ENCODE results near the gene LAYN. TPM values are rescaled to one million over a fixed set of nuclear protein-coding genes. Genes with fewer than 3 reads are reported as not detected.
A peak's percentile ranks its signal among the peaks of the same experiment; 100 is the strongest.

Gene LAYN
- total and polyA plus RNA-seq, 9 of the 15 experiments (the other 6 are each of a cell fraction or from before 2014, with no cell fraction given) = not detected

- TF ChIP-seq ZBTB40 (IDR thresholded peaks at IDR 0.05) = no peak
- no peak for TF ChIP-seq ZBTB40 (CRISPR knock-in tag; IDR thresholded peaks at IDR 0.05)
- TF ChIP-seq PHF8 (IDR thresholded peaks at IDR 0.05; ENCODE audit: borderline replicate concordance, low read length) = peak; percentile 65; the same call in 1 of the 2 replicates
- no peak for TF ChIP-seq COPS2 (conservative IDR thresholded peaks at IDR 0.05)
- TF ChIP-seq BRCA1 (IDR thresholded peaks at IDR 0.05) = no peak
- no peak for TF ChIP-seq BRCA1 (CRISPR knock-in tag; IDR thresholded peaks at IDR 0.05)
- peak; percentile 47; the same call in 1 of the 2 replicates for TF ChIP-seq ZNF263 (CRISPR knock-in tag; IDR thresholded peaks at IDR 0.05; ENCODE audit: borderline replicate concordance)
- TF ChIP-seq, protein P1, sequence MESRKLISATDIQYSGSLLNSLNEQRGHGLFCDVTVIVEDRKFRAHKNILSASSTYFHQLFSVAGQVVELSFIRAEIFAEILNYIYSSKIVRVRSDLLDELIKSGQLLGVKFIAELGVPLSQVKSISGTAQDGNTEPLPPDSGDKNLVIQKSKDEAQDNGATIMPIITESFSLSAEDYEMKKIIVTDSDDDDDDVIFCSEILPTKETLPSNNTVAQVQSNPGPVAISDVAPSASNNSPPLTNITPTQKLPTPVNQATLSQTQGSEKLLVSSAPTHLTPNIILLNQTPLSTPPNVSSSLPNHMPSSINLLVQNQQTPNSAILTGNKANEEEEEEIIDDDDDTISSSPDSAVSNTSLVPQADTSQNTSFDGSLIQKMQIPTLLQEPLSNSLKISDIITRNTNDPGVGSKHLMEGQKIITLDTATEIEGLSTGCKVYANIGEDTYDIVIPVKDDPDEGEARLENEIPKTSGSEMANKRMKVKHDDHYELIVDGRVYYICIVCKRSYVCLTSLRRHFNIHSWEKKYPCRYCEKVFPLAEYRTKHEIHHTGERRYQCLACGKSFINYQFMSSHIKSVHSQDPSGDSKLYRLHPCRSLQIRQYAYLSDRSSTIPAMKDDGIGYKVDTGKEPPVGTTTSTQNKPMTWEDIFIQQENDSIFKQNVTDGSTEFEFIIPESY (CRISPR knock-in tag; IDR thresholded peaks at IDR 0.05) = peak; percentile 35; the same call in 1 of the 2 replicates
- TF ChIP-seq NFXL1 (CRISPR knock-in tag; IDR thresholded peaks at IDR 0.05) = no peak
- TF ChIP-seq MEF2D (tag; conservative IDR thresholded peaks at IDR 0.05; ENCODE audit: low read depth) = no peak
- TF ChIP-seq SRSF3 (IDR thresholded peaks at IDR 0.05; ENCODE audit: insufficient read depth, low read length) = no peak
- TF ChIP-seq UBTF (IDR thresholded peaks at IDR 0.05; ENCODE audit: borderline replicate concordance in 1 of 2, low read depth in 2 of 2, low read length in 2 of 2) = peak in 1 of 2 experiments; percentile 55; a peak in 1 of 4 replicates
These were observed 61.7 kb downstream of the LAYN start, which contains the start of gene SIK2 (continued) for GRCh38 chr11:111601979-111602864.

Measured in K562 (cell line).